Astrocyte (in vitro differentiated cells and primary cell): Measurements from ENCODE around the gene PKNOX2.

Experiments used
- CTCF ChIP-seq: IDR thresholded peaks from 2 replicates; pipeline ENCODE4 v1.5.1; 2011; ENCODE audit warnings: low read depth, mild to moderate bottlenecking, inconsistent platforms, low read length, moderate library complexity; ENCODE audit not compliant: insufficient read depth
- EZH2 ChIP-seq: IDR thresholded peaks from 2 replicates; pipeline ENCODE4 v1.6.1; 2012; ENCODE audit warnings: mild to moderate bottlenecking, low read length, inconsistent platforms; ENCODE audit not compliant: insufficient read depth

- no peak for TF ChIP-seq CTCF
- no peak for TF ChIP-seq EZH2
These were observed 237.2 kb downstream of the PKNOX2 start for GRCh38 chr11:125401746-125402145.
